Astrocyte (in vitro differentiated cells and primary cell): ENCODE measurements around the gene PNPLA3. TPM values are rescaled to one million over a fixed set of nuclear protein-coding genes. Genes with fewer than 3 reads are reported as not detected.

Source experiments
- DNase-seq: peaks from one replicate; pipeline ENCODE4 v3.0.0-alpha.2; 2010; ENCODE audit warnings: low read depth
- FAIRE-seq: peaks from 2 replicates; lab custom pipeline; 2011; peaks lifted over from hg19 to GRCh38; lab: Jason Lieb, UNC
- H2AFZ ChIP-seq: 2 replicates; pipeline ENCODE4 v1.6.0; 2012; ENCODE audit warnings: low read depth, low read length, inconsistent platforms
- H3K27ac ChIP-seq: 2 replicates; pipeline ENCODE4 v1.5.1; 2011; ENCODE audit warnings: low read depth, low read length, inconsistent platforms
- H3K27me3 ChIP-seq: 2 replicates; pipeline ENCODE4 v1.6.0; 2011; ENCODE audit warnings: low read length, inconsistent platforms; ENCODE audit not compliant: insufficient read depth
- H3K36me3 ChIP-seq: 2 replicates; pipeline ENCODE4 v1.5.1; 2011; ENCODE audit warnings: low read length, inconsistent platforms; ENCODE audit not compliant: insufficient read depth
- H3K4me1 ChIP-seq: 2 replicates; pipeline ENCODE4 v1.5.1; 2011; ENCODE audit warnings: low read length, inconsistent platforms; ENCODE audit not compliant: insufficient read depth
- H3K4me2 ChIP-seq: 2 replicates; pipeline ENCODE4 v1.6.0; 2012; ENCODE audit warnings: low read length, inconsistent platforms
- H3K4me3 ChIP-seq: 2 replicates; pipeline ENCODE4 v1.5.1; 2011; ENCODE audit warnings: low read depth, mild to moderate bottlenecking, low read length, inconsistent platforms; ENCODE audit not compliant: insufficient read depth
- H3K79me2 ChIP-seq: 2 replicates; pipeline ENCODE4 v1.6.0; 2012; ENCODE audit warnings: mild to moderate bottlenecking, low read length, inconsistent platforms; ENCODE audit not compliant: insufficient read depth
- H3K9ac ChIP-seq: 2 replicates; pipeline ENCODE4 v1.6.0; 2012; ENCODE audit warnings: mild to moderate bottlenecking, low read length, inconsistent platforms
- H3K9me3 ChIP-seq: 2 replicates; pipeline ENCODE4 v1.5.1; 2012; ENCODE audit warnings: low read depth, mild to moderate bottlenecking, low read length, inconsistent platforms; ENCODE audit not compliant: insufficient read depth
- H4K20me1 ChIP-seq: 2 replicates; pipeline ENCODE4 v1.6.0; 2012; ENCODE audit warnings: low read length, inconsistent platforms; ENCODE audit not compliant: insufficient read depth
- H3K27ac Mint-ChIP-seq: one replicate; pipeline ENCODE4 v1.8.0; 2021; ENCODE audit warnings: mild to moderate bottlenecking, mixed read lengths; ENCODE audit not compliant: unreplicated experiment
- H3K27me3 Mint-ChIP-seq: one replicate; pipeline ENCODE4 v1.8.0; 2021; ENCODE audit warnings: low read depth, mixed read lengths; ENCODE audit not compliant: unreplicated experiment
- H3K36me3 Mint-ChIP-seq: one replicate; pipeline ENCODE4 v1.8.0; 2021; ENCODE audit warnings: low read depth, mixed read lengths; ENCODE audit not compliant: unreplicated experiment
- H3K4me1 Mint-ChIP-seq: one replicate; pipeline ENCODE4 v1.8.0; 2021; ENCODE audit warnings: low read depth, mixed read lengths; ENCODE audit not compliant: unreplicated experiment
- H3K4me3 Mint-ChIP-seq: one replicate; pipeline ENCODE4 v1.8.0; 2021; ENCODE audit warnings: mild to moderate bottlenecking, moderate library complexity, mixed read lengths; ENCODE audit not compliant: unreplicated experiment
- H3K9me3 Mint-ChIP-seq: one replicate; pipeline ENCODE4 v1.8.0; 2021; ENCODE audit warnings: mild to moderate bottlenecking, mixed read lengths; ENCODE audit not compliant: unreplicated experiment
- CTCF ChIP-seq: IDR thresholded peaks from 2 replicates; pipeline ENCODE4 v1.5.1; 2011; ENCODE audit warnings: low read depth, mild to moderate bottlenecking, inconsistent platforms, low read length, moderate library complexity; ENCODE audit not compliant: insufficient read depth
- EZH2 ChIP-seq: IDR thresholded peaks from 2 replicates; pipeline ENCODE4 v1.6.1; 2012; ENCODE audit warnings: mild to moderate bottlenecking, low read length, inconsistent platforms; ENCODE audit not compliant: insufficient read depth
- total RNA-seq: library from RNA; stranded (reverse); gene quantifications from 2 replicates; pipeline ENCODE4 v1.2.1, GENCODE V29; 2021

Gene PNPLA3
- total RNA-seq, 1 donor from 2014 or later: 10.8 TPM

GRCh38 chr22:43995057-43995685 is 71.6 kb downstream of the PNPLA3 start:
- Mint-ChIP-seq H3K27ac (no peak overlapping the region), H3K27me3 (no peaks in the 10 kb centered on the region), H3K9me3 (no peaks in the 10 kb centered on the region), H3K36me3 (peaks cover 18% of the 10 kb centered on the region), H3K4me1 (no peaks in the 10 kb centered on the region), H3K4me3 (no peak overlapping the region)
- Histone ChIP-seq H3K4me3 (no peak overlapping the region), H3K79me2 (peaks cover 5% of the 10 kb centered on the region), H2AFZ (no peak overlapping the region), H3K27me3 (no peaks in the 10 kb centered on the region), H3K9me3 (no peaks in the 10 kb centered on the region), H4K20me1 (peaks cover 45% of the 10 kb centered on the region), H3K36me3 (peaks cover 16% of the 10 kb centered on the region), H3K4me1 (peaks cover 9% of the 10 kb centered on the region), H3K27ac (no peak overlapping the region), H3K9ac (no peak overlapping the region), H3K4me2 (no peak overlapping the region)
- TF ChIP-seq EZH2 (no peak), CTCF (no peak)
- FAIRE-seq (no peak), DNase-seq (no peak)

GRCh38 chr22:43995798-43996169 is 72.2 kb downstream of the PNPLA3 start:
- Histone ChIP-seq H3K79me2 (peaks cover 5% of the 10 kb centered on the region), H3K27me3 (no peaks in the 10 kb centered on the region), H2AFZ (no peak overlapping the region), H4K20me1 (peaks cover 45% of the 10 kb centered on the region), H3K27ac (no peak overlapping the region), H3K9me3 (no peaks in the 10 kb centered on the region), H3K9ac (no peak overlapping the region), H3K4me1 (peaks cover 9% of the 10 kb centered on the region), H3K4me2 (no peak overlapping the region), H3K36me3 (peaks cover 10% of the 10 kb centered on the region), H3K4me3 (no peak overlapping the region)
- Mint-ChIP-seq H3K4me1 (no peaks in the 10 kb centered on the region), H3K9me3 (no peaks in the 10 kb centered on the region), H3K4me3 (no peak overlapping the region), H3K27me3 (no peaks in the 10 kb centered on the region), H3K27ac (no peak overlapping the region), H3K36me3 (peaks cover 18% of the 10 kb centered on the region)
- FAIRE-seq (no peak), DNase-seq (no peak)
- no peak for TF ChIP-seq EZH2
- no peak for TF ChIP-seq CTCF
